Peyer's patch (tissue), 4 donors: ENCODE data around the gene FBXO36. TPM values are rescaled to one million over a fixed set of nuclear protein-coding genes. Genes with fewer than 3 reads are reported as not detected.
"Not testable (repeated sequence)": the region's sequence is repeated elsewhere in the genome, so short reads cannot be mapped to it uniquely, and the experiment has no call there.

ENCODE experiments used
- DNase-seq, 3 donors: peaks; one replicate each; pipeline ENCODE4 v3.0.0-alpha.2; 2017 to 2019
- H3K27ac ChIP-seq, 4 donors: fragments of 200-600 bp; sonication (generic); one replicate each; pipeline ENCODE4 v1.5.1; 2016 to 2019
- H3K27me3 ChIP-seq, 2 donors: fragments of 200-600 bp; sonication (generic); one replicate each; pipeline ENCODE4 v1.5.1; 2019
- H3K36me3 ChIP-seq, 3 donors: fragments of 200-600 bp; sonication (generic); one replicate each; pipeline ENCODE4 v1.5.1; 2016 to 2019
- H3K4me1 ChIP-seq, 4 donors: fragments of 200-600 bp; sonication (generic); one replicate each; pipeline ENCODE4 v1.5.1; 2016 to 2019
- H3K4me3 ChIP-seq, 4 donors: fragments of 200-600 bp; sonication (generic); 1 replicate in 3 of 4; 2 replicates in 1 of 4; pipeline ENCODE4 v1.5.1; 2016 to 2019; ENCODE audit warnings: mild to moderate bottlenecking in 1 of 4
- H3K9me3 ChIP-seq, 4 donors: fragments of 200-600 bp; sonication (generic); one replicate each; pipeline ENCODE4 v1.5.1; 2016 to 2019; ENCODE audit warnings: mild to moderate bottlenecking in 1 of 4
- POLR2A ChIP-seq, 2 donors: fragments of 450-650 bp; IDR thresholded peaks; one replicate each; pipeline ENCODE4 v1.5.1; 2017; ENCODE audit warnings: antibody characterized with exemption in 2 of 2, mild to moderate bottlenecking in 2 of 2, moderate library complexity in 2 of 2
- total RNA-seq, 4 donors: library from RNA; depleted of rRNA; stranded (reverse); fragments of >200 nt; gene quantifications; one replicate each; pipeline ENCODE4 v1.1.0, GENCODE V29; 2016
- TF ChIP-seq, protein P1 (sequence below), 6 experiments: fragments of 450-650 bp in 4 of 6; fragments of 200-600 bp in 2 of 6; sonication (generic) in 1 of 6; IDR thresholded peaks; one replicate each; pipeline ENCODE4 v1.5.1; 2017 to 2019; ENCODE audit warnings: antibody characterized with exemption in 6 of 6, mild to moderate bottlenecking in 3 of 6, moderate library complexity in 1 of 6

FBXO36 gene
- total RNA-seq, 4 donors from 2014 or later: 0.94 to 2.7 (median 2.6) TPM; not detected in 1

GRCh38 chr2:229888031-229888430 is 34.3 kb upstream of the FBXO36 start:
- no peaks in the 10 kb centered on the region for H3K36me3 ChIP-seq
- H3K9me3 ChIP-seq: no peaks in the 10 kb centered on the region
- peaks cover 0 to 4% (median 0%) of the 10 kb centered on the region in 4 donors for H3K4me1 ChIP-seq
- no peak overlapping the region for H3K27ac ChIP-seq
- no peak overlapping the region for H3K4me3 ChIP-seq
- DNase-seq: no peak
- H3K27me3 ChIP-seq: no peaks in the 10 kb centered on the region
- no peak for TF ChIP-seq POLR2A (IDR thresholded peaks at IDR 0.05)
- TF ChIP-seq, protein P1, sequence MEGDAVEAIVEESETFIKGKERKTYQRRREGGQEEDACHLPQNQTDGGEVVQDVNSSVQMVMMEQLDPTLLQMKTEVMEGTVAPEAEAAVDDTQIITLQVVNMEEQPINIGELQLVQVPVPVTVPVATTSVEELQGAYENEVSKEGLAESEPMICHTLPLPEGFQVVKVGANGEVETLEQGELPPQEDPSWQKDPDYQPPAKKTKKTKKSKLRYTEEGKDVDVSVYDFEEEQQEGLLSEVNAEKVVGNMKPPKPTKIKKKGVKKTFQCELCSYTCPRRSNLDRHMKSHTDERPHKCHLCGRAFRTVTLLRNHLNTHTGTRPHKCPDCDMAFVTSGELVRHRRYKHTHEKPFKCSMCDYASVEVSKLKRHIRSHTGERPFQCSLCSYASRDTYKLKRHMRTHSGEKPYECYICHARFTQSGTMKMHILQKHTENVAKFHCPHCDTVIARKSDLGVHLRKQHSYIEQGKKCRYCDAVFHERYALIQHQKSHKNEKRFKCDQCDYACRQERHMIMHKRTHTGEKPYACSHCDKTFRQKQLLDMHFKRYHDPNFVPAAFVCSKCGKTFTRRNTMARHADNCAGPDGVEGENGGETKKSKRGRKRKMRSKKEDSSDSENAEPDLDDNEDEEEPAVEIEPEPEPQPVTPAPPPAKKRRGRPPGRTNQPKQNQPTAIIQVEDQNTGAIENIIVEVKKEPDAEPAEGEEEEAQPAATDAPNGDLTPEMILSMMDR (IDR thresholded peaks at IDR 0.05): no peak

DNA sequence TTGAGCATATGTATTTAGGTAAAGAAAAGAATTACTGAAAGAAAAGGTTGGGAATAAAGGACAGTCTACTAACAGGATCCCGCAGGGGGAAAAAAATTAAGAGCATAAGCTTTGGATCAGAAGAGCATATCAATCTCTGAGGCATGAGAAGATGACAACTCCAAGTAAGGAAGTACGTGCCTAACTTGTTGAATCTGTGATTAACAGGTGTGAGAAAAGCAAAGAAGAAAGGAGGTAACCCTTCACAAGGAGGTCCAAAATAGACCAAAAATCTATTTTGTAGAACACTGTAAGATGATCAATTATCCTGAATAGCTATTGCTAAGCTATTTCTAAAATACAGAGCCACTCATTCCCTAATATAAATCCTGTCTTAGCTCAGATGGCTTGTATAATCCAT is 33.3 kb upstream of the FBXO36 start:
- TF ChIP-seq POLR2A (IDR thresholded peaks at IDR 0.05): no peak
- TF ChIP-seq, protein P1 (IDR thresholded peaks at IDR 0.05): no peak
- H3K36me3 ChIP-seq: peaks cover 0 to 5% (median 0%) of the 10 kb centered on the region in 3 donors
- DNase-seq: no peak
- no peak overlapping the region for H3K4me3 ChIP-seq
- no peak overlapping the region for H3K27ac ChIP-seq
- H3K4me1 ChIP-seq: peaks cover 0 to 4% (median 0%) of the 10 kb centered on the region in 4 donors
- no peaks in the 10 kb centered on the region for H3K9me3 ChIP-seq
- no peaks in the 10 kb centered on the region for H3K27me3 ChIP-seq

DNA sequence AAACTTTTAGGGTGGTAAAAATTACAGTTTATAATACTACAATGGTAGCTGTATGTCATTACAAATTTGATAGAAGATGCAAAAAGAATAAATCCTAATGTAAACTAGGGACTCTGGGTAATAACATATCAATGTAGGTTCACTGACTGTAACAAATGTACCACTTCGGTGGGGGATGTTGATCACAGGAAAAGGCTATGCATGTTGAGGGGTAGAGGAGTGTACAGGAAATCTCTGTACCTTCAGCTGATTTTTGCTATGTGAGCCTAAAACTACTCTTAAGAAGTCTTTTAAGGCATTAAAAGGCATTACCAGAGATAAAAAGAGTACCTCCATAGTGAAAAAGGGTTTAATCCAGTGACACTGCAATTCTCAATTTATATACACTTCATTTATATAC is 25.4 kb upstream of the FBXO36 start:
- Histone ChIP-seq H3K27ac (no peak overlapping the region), H3K9me3 (no peaks in the 10 kb centered on the region), H3K4me1 (no peaks in the 10 kb centered on the region), H3K27me3 (no peaks in the 10 kb centered on the region), H3K36me3 (peaks cover 0 to 19% (median 0%) of the 10 kb centered on the region in 3 donors), H3K4me3 (no peak overlapping the region)
- TF ChIP-seq, protein P1 (IDR thresholded peaks at IDR 0.05): no peak
- TF ChIP-seq POLR2A (IDR thresholded peaks at IDR 0.05): no peak
- DNase-seq: no peak

DNA sequence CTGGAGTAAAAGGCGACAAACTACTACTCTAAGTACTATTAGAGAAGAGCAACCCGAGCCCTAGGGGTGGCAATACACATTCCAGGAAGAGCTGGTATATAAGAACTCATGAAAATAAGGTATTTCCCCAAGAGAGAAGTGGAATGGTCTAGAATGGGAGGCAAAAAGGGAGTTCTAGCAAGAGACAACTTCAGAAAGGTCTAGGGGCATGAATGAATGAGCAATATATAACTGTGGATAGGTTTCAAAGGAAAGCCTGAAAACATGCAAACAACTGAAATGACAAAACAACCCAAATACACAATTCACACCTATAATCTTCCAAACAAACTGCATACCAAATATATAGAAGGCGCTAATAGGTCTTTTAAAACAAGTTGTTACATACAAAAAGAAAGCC is 22.7 kb upstream of the FBXO36 start:
- H3K27ac ChIP-seq: no peak overlapping the region
- TF ChIP-seq, protein P1 (IDR thresholded peaks at IDR 0.05): no peak
- no peak for TF ChIP-seq POLR2A (IDR thresholded peaks at IDR 0.05)
- peaks cover 0 to 21% (median 0%) of the 10 kb centered on the region in 3 donors for H3K36me3 ChIP-seq
- H3K4me3 ChIP-seq: no peak overlapping the region
- no peaks in the 10 kb centered on the region for H3K4me1 ChIP-seq
- DNase-seq: no peak
- no peaks in the 10 kb centered on the region for H3K9me3 ChIP-seq
- H3K27me3 ChIP-seq: no peaks in the 10 kb centered on the region

GRCh38 chr2:229900012-229900411 is 22.3 kb upstream of the FBXO36 start:
- no peak overlapping the region for H3K27ac ChIP-seq
- peaks cover 0 to 21% (median 0%) of the 10 kb centered on the region in 3 donors for H3K36me3 ChIP-seq
- H3K4me3 ChIP-seq: no peak overlapping the region
- DNase-seq: no peak
- no peaks in the 10 kb centered on the region for H3K4me1 ChIP-seq
- H3K27me3 ChIP-seq: no peaks in the 10 kb centered on the region
- TF ChIP-seq, protein P1 (IDR thresholded peaks at IDR 0.05): no peak
- no peak for TF ChIP-seq POLR2A (IDR thresholded peaks at IDR 0.05)
- no peaks in the 10 kb centered on the region for H3K9me3 ChIP-seq

GRCh38 chr2:229900514-229900913 is 21.8 kb upstream of the FBXO36 start:
- H3K27ac ChIP-seq, H3K4me1 ChIP-seq, H3K9me3 ChIP-seq, DNase-seq, H3K27me3 ChIP-seq, H3K4me3 ChIP-seq: not testable (repeated sequence)
- H3K36me3 ChIP-seq: peaks cover 0 to 21% (median 0%) of the 10 kb centered on the region in 3 donors
